Measurements from ENCODE around the gene NFATC2IP.

The NFATC2IP gene

GRCh38 chr16:28950648-28951409 is at the start of gene NFATC2IP:
Gene NFATC2IP (plus strand): TSS chr16:28950937. CDS start chr16:28951012, 75 bp downstream.
- peak; percentile 99 to 100 for DNase-seq

- DNase-seq, result no peak
Measured at GRCh38 chr16:28901862-28902261, 48.9 kb upstream of the NFATC2IP start.

GRCh38 chr16:28902909-28903308 is 47.8 kb upstream of the NFATC2IP start:
- DNase-seq, result no peak

- DNase-seq, result no peak
Measured at GRCh38 chr16:28903344-28904042, 47.2 kb upstream of the NFATC2IP start.

- DNase-seq, result no peak
Measured at GRCh38 chr16:28904363-28904762, 46.4 kb upstream of the NFATC2IP start.

- DNase-seq, result no peak
Measured at GRCh38 chr16:28904828-28905227, 45.9 kb upstream of the NFATC2IP start.

GRCh38 chr16:28905229-28905754 is 45.4 kb upstream of the NFATC2IP start:
- DNase-seq, result no peak

- no peak for DNase-seq
Measured at GRCh38 chr16:28905800-28906372, 44.9 kb upstream of the NFATC2IP start.

GRCh38 chr16:28910086-28911031 is 40.4 kb upstream of the NFATC2IP start:
- DNase-seq, result no peak

- no peak for DNase-seq
Measured at GRCh38 chr16:28912558-28912957, 38.2 kb upstream of the NFATC2IP start.

GRCh38 chr16:28913946-28914724 is 36.6 kb upstream of the NFATC2IP start:
- no peak for DNase-seq

GRCh38 chr16:28915181-28915580 is 35.6 kb upstream of the NFATC2IP start:
- no peak for DNase-seq

- DNase-seq, result no peak
Measured at GRCh38 chr16:28917095-28917494, 33.6 kb upstream of the NFATC2IP start.

- DNase-seq, result no peak
Measured at GRCh38 chr16:28918698-28919097, 32.0 kb upstream of the NFATC2IP start.

- no peak for DNase-seq
Measured at GRCh38 chr16:28923231-28923587, 27.5 kb upstream of the NFATC2IP start.

- no peak for DNase-seq
Measured at GRCh38 chr16:28923652-28924398, 26.9 kb upstream of the NFATC2IP start.

- DNase-seq, result no peak
Measured at GRCh38 chr16:28924399-28924761, 26.4 kb upstream of the NFATC2IP start.

- peak; percentile 90 to 92 for DNase-seq
Measured at GRCh38 chr16:28924762-28925385, 25.9 kb upstream of the NFATC2IP start, which contains the start of gene RABEP2. Gene RABEP2 (minus strand): TSS chr16:28925238. CDS start chr16:28925163, 75 bp downstream.

- DNase-seq, result peak; percentile 71 to 75
Measured at GRCh38 chr16:28925386-28926228, 25.1 kb upstream of the NFATC2IP start.
